ENCODE measurements around the gene SETD3. TPM values are rescaled to one million over a fixed set of nuclear protein-coding genes. Genes with fewer than 3 reads are reported as not detected.

Gene SETD3
- total RNA-seq, 1 donor from 2014 or later: 99.1 TPM

DNA sequence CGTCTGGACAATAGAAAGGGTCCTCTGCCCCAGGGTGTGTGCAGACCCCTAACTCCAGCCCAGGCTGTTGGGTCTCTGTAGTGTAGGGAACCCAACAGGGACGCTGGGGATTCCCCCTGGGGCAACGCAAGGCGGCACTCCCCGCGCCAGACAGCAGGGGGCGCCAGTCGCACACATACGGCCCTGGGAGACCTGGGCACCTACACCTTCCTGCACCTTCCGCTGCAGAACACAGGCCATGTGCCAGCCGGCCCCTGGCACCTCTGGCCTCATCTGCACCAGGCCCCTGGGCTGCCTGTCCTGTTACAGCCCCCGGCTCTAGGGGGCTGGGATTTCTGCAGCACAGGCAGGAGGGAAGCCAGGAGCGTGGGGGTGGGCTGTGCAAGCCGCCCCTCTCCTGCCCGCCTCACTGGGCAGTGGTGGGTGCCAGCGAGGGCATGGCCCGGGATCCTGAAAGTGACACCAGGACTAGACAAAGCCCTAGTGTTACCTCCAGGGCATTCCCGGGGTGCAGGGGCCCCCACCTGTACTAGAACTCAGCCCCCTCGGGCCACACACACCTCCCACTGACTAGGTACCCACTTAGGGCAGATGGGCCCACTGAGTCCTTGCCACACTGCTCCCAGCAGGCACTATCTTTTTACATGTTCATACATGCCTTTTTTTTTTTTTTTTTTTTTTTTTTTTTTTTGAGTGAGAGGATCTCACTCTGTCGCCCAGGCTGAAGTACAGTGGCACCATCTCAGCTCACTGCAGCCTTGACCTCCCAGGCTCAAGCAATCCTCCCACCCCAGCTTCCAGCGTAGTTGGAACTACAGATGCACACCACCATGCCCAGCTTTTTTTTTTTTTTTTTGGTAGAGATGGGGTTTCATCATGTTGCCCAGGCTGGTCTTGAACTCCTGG is 38.0 kb upstream of the SETD3 start:
- ATAC-seq: peak; percentile 75
- intact Hi-C loops (cut with micrococcal nuclease): no loop called here

GRCh38 chr14:99517643-99518381 is 37.2 kb upstream of the SETD3 start:
- ATAC-seq: peak; percentile 4
- DNase-seq: peak; percentile 21
- intact Hi-C loops (cut with micrococcal nuclease): no loop called here

More for the DNA sequence above, 38.0 kb upstream of the SETD3 start:
- DNase-seq: peak; percentile 89

- DNase-seq: no peak
- no peak for ATAC-seq
- intact Hi-C loops (cut with micrococcal nuclease): no loop called here
These were observed 36.4 kb upstream of the SETD3 start for GRCh38 chr14:99516871-99517642.

GRCh38 chr14:99516156-99516870 is 35.7 kb upstream of the SETD3 start:
- DNase-seq (no peak), ATAC-seq (no peak)
- intact Hi-C loops (cut with micrococcal nuclease): no loop called here

- DNase-seq: no peak
- ATAC-seq: no peak
- intact Hi-C loops (cut with micrococcal nuclease): no loop called here
These were observed 34.9 kb upstream of the SETD3 start for GRCh38 chr14:99515301-99516155.

- ATAC-seq (no peak), DNase-seq (no peak)
- intact Hi-C loops (cut with micrococcal nuclease): no loop called here
These were observed 34.1 kb upstream of the SETD3 start for GRCh38 chr14:99514552-99515300.

DNA sequence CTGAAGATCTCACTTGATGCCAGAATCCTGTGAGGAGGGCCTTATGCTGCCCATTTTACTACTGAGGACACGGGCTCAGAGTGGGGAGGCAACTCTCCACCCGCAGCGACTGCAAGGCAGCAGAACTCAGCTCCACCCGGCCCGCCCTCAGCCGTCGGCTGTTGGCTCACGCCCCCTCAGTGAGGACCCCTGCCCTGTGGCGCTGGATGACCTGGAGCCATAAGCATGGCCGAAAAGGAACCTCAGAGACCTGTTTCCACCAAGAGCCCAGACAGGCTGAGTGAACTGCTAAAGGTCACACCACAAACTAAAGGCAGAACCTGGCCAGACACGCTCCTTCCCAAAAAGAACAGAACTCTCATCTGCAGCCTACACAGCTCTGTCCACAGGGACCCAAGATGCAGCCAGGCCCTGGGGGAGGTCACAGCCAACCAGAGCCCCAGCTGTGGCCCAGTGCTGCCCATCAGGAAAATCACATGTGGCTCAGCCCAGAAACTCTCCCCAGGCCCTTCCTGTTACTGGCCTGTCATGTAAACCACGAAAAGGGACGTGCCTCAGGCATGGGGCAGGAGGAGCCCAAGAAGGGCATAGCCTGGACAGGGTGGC is 33.4 kb upstream of the SETD3 start:
- no peak for ATAC-seq
- intact Hi-C loops (cut with micrococcal nuclease): no loop called here
- DNase-seq: no peak

- no peak for DNase-seq
- no peak for ATAC-seq
- intact Hi-C loops (cut with micrococcal nuclease): no loop called here
These were observed 32.6 kb upstream of the SETD3 start for GRCh38 chr14:99513183-99513694.

DNA sequence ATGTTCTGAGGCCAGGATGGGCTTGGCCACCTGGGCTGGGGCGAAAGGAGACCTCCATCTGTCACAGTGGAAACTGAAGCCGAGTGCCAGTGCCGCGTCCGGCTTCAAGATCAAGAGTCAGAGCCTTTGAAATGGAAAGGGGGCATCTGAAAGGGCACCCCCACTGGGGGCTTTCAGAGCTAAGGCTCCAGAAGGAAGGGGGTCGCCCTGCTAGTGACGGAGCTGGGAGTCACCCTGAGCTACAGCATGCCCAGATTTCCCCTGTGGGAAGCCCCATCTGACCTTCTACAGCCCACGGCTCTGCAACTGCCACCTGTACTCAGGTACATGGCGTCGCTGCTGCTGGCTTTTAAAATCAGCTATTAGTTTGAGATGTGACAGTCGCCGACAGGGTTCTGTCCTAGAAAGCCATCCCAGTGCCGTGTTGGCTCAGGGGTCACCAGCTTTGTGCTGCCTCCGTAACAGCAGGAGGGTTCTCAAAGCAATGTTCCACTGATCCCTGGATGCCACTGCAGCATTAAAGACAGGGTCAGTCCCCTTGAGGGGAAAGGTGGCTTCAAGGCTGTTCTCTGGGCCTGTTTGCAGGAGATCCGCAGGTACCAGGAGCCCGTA is 32.0 kb upstream of the SETD3 start:
- no peak for DNase-seq
- intact Hi-C loops (cut with micrococcal nuclease): no loop called here

GRCh38 chr14:99512110-99512449 is 31.4 kb upstream of the SETD3 start:
- ATAC-seq (no peak), DNase-seq (no peak)
- intact Hi-C loops (cut with micrococcal nuclease): no loop called here

More for the DNA sequence above, 32.0 kb upstream of the SETD3 start:
- ATAC-seq: no peak

DNA sequence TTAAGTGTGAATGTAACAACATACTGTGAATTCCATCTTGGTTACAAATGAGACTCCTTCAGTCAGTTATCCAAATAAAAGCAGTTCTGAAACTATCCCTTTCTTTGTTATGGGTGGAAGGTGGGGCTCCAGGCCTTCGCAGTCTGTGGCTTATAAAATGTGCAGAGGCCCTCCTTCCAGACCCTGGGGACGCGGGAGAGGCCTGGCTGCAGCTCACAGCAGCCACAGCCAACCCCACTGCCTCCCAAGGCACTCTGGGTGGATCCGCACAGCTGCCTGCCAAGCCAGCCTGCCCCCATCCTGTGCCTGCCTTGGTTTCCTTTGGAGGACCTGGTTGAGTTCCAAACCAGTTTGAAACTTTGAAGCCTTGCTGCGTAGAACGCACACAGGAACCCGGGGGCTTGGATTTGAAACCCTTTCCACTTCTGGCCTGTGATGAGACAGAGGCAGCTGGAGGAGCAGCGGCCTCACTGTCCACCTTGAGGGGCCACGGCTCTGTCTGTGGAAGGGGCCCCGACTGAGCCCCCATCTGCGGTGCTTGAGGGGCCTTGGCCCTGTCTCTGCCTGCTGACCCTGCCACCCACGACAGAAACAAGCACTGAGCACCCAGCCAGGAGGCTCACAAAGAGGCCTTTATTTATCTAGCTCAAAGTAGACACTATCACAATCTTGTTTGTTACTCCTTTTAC is 30.9 kb upstream of the SETD3 start:
- intact Hi-C loops (cut with micrococcal nuclease): no loop called here
- DNase-seq (peak; percentile 69), ATAC-seq (peak; percentile 55)

DNA sequence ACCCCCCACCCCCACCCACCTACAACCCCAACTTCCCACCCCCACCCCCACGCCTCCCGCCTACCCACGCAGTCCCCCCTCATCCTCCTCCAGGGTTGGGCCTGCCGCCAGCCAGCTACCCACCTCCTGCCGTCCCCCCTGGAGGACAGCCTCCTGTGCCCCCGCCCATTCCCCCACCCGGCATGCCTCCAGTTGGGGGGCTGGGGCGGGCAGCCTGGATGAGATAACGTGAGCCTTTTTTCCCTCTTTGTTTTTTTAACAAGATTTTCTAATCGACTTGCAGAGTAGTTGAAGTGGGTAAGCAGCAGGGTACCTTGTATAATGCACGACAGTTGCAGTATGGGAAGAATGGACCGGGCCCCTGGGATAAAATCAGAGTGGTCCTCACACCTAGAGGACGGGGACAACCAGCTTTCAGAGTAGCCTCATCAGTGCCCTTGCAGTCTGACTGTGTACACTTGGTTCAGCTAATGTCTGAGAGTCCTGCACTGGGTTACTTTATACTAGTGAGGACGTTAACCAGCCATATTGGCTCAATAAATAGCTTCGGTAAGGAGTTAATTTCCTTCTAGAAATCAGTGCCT is 30.0 kb upstream of the SETD3 start:
- no peak for ATAC-seq
- intact Hi-C loops (cut with micrococcal nuclease): no loop called here
- DNase-seq: no peak

DNA sequence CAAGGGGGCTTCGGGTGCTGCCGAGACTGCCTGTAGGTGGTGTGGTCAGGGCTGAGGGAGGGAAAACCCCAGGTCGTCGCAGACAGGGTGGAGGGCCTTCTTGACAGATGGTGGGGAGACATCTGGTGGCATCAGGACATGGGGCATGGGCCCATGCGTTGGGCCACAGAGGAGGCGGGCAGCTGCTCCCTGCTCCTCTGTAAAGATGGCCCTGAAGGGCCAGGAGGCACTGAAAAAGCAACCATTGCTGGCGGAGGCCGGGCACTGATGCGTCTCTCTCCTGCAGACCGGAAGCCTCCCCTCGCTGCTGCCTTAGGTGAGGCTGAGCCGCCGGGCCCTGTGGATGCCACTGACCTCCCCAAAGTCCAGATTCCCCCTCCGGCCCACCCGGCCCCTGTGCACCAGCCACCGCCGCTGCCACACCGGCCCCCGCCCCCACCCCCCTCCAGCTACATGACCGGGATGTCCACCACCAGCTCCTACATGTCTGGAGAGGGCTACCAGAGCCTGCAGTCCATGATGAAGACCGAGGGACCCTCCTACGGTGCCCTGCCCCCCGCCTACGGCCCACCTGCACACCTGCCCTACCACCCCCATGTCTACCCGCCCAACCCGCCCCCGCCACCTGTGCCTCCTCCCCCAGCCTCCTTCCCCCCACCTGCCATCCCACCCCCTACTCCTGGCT is 29.4 kb upstream of the SETD3 start:
- no peak for ATAC-seq
- DNase-seq: no peak
- intact Hi-C loops (cut with micrococcal nuclease): no loop called here

DNA sequence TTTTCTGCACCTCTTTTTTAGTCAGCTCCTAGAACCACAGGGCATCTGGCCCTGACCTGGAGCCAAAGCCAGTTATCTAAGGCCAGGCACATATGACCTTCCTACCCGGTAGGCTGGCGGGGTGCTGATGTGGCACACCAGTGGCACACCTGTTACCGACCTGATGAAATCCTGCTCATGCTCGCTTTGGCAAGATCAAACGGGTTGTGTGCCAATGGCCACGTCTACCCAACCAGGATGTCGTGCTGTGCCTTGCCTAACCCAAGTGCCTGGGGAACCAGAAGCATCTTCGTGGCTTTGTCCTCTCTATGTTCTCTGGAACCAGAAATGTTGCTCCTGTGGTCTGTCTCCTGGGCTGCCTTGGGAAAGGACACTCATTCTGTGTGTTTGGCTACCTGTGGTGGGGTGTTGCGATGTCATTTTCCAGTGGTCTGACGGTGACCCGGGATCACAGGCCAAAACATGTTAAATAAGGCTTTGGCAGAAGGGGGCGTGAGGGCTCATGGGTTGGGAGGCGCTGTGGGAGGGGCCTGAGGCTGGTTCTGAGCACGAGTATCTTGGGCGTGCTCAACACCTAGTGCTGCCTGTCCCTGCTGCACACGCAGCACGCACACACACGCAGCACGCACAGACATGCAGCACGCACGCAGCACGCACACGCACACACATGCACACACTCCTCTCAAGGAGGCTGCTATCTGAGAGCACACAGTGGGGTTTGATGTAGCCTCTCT is 28.4 kb upstream of the SETD3 start:
- ATAC-seq (peak; percentile 16), DNase-seq (no peak)
- intact Hi-C loops (cut with micrococcal nuclease): no loop called here

All from left ventricle myocardium superior (tissue), 1 donor.